Tongue (tissue), 2 donors: Measurements from ENCODE around the gene ANTKMT. TPM values are rescaled to one million over a fixed set of nuclear protein-coding genes. Genes with fewer than 3 reads are reported as not detected.
A peak's percentile ranks its signal among the peaks of the same experiment; 100 is the strongest.
"Not testable (repeated sequence)": the region's sequence is repeated elsewhere in the genome, so short reads cannot be mapped to it uniquely, and the experiment has no call there.

Experiments
- DNase-seq: peaks from one replicate; pipeline ENCODE4 v3.0.0-alpha.2; 2015
- total RNA-seq: library from RNA; depleted of rRNA; stranded (reverse); fragments of >200 nt; gene quantifications from one replicate; pipeline ENCODE4 v1.2.3, GENCODE V29; 2014

The ANTKMT gene
- total RNA-seq, 1 donor from 2014 or later, result 13.4 TPM

GRCh38 chr16:728131-728889 is 7.4 kb downstream of the ANTKMT start:
- DNase-seq, result peak; percentile 54

GRCh38 chr16:728890-729744 is 8.2 kb downstream of the ANTKMT start:
- DNase-seq, result no peak

GRCh38 chr16:729768-730665 is 9.1 kb downstream of the ANTKMT start:
- no peak for DNase-seq

- DNase-seq, result no peak
Observed at GRCh38 chr16:730666-731509, 9.9 kb downstream of the ANTKMT start.

- no peak for DNase-seq
Observed at GRCh38 chr16:732332-732731, 11.4 kb downstream of the ANTKMT start.

GRCh38 chr16:732936-733335 is 12.0 kb downstream of the ANTKMT start:
- no peak for DNase-seq

- DNase-seq, result no peak
Observed at GRCh38 chr16:733382-734207, 12.6 kb downstream of the ANTKMT start.

- no peak for DNase-seq
Observed at GRCh38 chr16:734208-734980, 13.4 kb downstream of the ANTKMT start.

- no peak for DNase-seq
Observed at GRCh38 chr16:734981-735881, 14.3 kb downstream of the ANTKMT start.

GRCh38 chr16:735982-736453 is 15.1 kb downstream of the ANTKMT start:
- no peak for DNase-seq

- DNase-seq, result no peak
Observed at GRCh38 chr16:736936-737481, 16.1 kb downstream of the ANTKMT start.

- DNase-seq, result no peak
Observed at GRCh38 chr16:739560-740458, 18.9 kb downstream of the ANTKMT start.

- no peak for DNase-seq
Observed at GRCh38 chr16:740459-740763, 19.5 kb downstream of the ANTKMT start.

- peak; percentile 94 for DNase-seq
Observed at GRCh38 chr16:740764-741505, 20.0 kb downstream of the ANTKMT start, which contains the start of gene CIAO3. Gene CIAO3, minus strand, starts transcription at chr16:740997. Its CDS starts 12 bp downstream, at chr16:740985.

GRCh38 chr16:741986-742629 is 21.2 kb downstream of the ANTKMT start:
- no peak for DNase-seq

- DNase-seq, result not testable (repeated sequence)
Observed at GRCh38 chr16:742894-743293, 21.9 kb downstream of the ANTKMT start.
